T47D (cell line): Measurements from ENCODE around the gene SCGB3A1.

Experiments used
- DNase-seq, 2 experiments: peaks; one replicate each; pipeline versions ENCODE4 v3.0.0 to v3.0.0-alpha.2; 2011 to 2012; ENCODE audit warnings: low read depth in 1 of 2, low spot score in 1 of 2
- JUND ChIP-seq: IDR thresholded peaks from 2 replicates; pipeline ENCODE4 v1.6.1; 2012; ENCODE audit warnings: low read depth
- in situ Hi-C: cut with HindIII; loops from 2 replicates; pipeline ENCODE4 v1.10.0; 2016; ENCODE audit warnings: low sequenced_read_pairs, low pct_unique_long_range_greater_than_20kb

SCGB3A1 gene

GRCh38 chr5:180607861-180608571 is 16.7 kb upstream of the SCGB3A1 start:
- TF ChIP-seq JUND = no peak
- DNase-seq = no peak
- in situ Hi-C loops = no loop called here

DNA sequence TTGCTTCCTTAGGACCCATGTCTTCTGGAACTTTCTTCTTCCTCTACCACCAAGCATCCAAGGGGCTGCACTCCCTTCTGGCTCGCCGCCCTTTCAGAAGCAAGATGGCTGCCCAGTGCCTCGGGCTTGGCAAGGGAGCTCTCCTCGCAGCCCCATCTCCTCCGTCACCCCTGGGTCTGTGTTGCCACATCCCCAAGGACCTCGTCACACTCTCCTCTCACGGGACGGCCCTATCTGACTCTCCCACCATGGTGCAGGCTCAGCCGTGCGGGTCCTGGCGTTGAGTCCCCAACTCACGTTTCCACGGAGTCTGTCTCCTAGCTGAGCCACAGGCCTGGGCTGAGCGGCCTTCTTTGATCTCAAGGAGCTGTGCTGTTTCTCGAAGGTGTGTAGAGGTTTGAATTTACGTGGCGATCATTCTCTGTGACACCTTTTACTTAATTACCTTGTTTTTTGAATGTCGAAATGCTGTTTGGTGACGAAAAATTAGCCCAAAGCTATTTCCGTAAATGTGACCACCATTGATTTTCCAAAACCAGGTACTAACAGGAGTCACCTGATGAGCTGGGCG is 15.0 kb upstream of the SCGB3A1 start:
- no peak for TF ChIP-seq JUND
- peak in 1 of 2 experiments; percentile 0 for DNase-seq
- in situ Hi-C loops = no loop called here

GRCh38 chr5:180605554-180606214 is 14.4 kb upstream of the SCGB3A1 start:
- in situ Hi-C loops = no loop called here
- no peak for TF ChIP-seq JUND
- peak; percentile 82 to 95 for DNase-seq

DNA sequence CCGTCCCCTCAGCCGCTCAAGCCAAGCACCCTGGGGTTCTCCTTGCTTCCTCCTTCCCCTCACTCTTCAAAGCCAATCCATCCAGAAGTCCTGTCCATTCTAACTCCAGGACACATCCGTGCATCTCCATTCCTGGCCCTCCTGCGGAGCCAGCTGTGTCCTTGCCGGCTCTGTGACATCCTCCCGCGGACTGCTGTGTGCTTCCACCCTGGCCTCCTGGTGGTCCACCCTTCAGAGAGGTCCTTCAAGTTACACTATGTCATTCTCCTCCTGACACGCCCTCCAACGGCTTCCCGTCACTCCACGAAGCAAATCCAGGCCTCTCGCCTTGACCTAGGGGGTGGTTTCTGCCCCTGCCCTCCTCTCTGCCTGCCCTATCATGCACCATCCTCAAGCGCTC is 13.0 kb upstream of the SCGB3A1 start:
- TF ChIP-seq JUND = no peak
- in situ Hi-C loops = no loop called here
- DNase-seq = peak in 1 of 2 experiments; percentile 1

DNA sequence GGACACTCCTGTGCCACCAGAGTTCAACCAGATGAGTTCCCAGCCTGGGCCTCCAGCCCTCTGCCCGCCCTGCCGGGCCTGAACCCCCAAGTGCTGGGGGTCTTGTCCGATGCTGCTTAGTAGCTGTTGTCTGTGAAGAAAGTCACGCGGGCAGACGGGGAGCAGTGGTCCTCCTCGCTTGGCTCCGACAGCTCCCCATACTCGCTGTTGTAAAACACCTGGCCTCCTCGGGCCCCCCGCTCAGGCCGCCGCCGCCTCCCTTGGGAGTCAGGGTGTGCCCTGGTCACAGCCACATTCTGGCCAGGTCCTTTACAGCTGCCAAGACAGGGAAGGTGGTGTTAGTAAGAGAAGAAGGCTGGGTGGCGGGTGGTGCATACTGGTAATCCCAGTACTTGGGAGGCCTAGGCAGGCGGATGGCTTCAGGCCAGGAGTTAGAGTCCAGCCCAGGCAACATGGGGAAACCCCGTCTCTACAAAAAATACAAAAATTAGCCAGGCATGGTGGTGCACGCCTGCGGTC is 11.8 kb upstream of the SCGB3A1 start:
- TF ChIP-seq JUND = no peak
- peak in 1 of 2 experiments; percentile 0 for DNase-seq
- in situ Hi-C loops = no loop called here

DNA sequence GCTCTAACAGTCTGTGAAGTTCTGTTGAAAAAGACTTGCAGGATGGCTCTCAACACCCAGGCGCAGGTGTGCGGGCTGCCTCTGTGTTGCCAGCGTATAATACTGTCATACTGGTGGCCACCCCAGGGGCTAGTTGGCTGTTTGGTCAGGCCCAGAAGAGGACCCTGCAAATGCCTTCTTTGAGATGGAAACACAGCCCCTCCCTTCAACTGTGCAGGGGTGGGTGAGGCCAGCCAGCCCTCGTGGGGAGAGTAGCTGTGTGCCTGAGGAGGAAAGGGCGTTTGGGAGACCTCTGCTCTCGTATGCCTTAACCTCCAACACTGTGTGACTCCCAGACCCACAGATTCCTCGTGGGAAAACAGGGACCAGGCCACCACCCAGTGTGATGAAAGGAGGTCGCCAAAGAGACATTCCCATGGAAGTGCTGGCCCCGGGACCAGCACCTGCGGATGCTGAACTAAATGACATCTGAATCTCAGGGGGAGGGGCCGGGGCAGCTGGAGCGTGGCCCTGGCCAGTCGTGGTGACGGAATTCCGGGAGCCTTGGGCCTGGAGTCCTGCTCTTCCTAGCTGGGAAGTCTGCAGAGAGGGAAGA is 11.3 kb upstream of the SCGB3A1 start:
- peak in 1 of 2 experiments; percentile 13 for DNase-seq
- in situ Hi-C loops = no loop called here
- TF ChIP-seq JUND = no peak

- no peak for DNase-seq
- in situ Hi-C loops = no loop called here
- TF ChIP-seq JUND = no peak
These were observed 10.5 kb upstream of the SCGB3A1 start for GRCh38 chr5:180601591-180602480.

DNA sequence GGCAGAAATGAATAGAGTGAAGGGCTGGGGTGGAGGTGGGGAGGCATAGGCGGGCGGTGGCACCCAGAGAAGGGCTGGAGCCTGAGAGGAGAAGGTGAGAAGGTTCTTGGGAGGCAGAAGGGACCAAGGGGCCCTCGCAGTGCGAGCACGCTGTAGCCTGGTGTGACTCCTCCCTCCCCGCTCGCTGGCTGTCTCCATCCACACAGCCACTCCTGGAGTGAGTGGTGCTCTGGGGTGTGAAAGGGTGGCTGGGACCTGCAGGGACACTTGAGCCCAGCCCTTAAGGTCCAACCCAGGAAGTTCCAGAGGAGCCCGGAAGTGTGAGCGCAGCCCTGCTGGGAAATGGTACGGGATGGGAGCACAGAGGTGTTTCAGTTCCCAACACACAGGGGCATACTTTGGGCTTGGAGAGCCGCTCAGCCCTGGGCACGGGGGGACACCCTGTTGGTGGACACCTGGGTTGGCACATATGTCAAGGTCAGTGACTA is 9.3 kb upstream of the SCGB3A1 start:
- no peak for DNase-seq
- no peak for TF ChIP-seq JUND
- in situ Hi-C loops = no loop called here

GRCh38 chr5:180599981-180600553 is 8.8 kb upstream of the SCGB3A1 start:
- no peak for TF ChIP-seq JUND
- DNase-seq = no peak
- in situ Hi-C loops = no loop called here

GRCh38 chr5:180599590-180599914 is 8.3 kb upstream of the SCGB3A1 start:
- DNase-seq = no peak
- no peak for TF ChIP-seq JUND
- in situ Hi-C loops = no loop called here

DNA sequence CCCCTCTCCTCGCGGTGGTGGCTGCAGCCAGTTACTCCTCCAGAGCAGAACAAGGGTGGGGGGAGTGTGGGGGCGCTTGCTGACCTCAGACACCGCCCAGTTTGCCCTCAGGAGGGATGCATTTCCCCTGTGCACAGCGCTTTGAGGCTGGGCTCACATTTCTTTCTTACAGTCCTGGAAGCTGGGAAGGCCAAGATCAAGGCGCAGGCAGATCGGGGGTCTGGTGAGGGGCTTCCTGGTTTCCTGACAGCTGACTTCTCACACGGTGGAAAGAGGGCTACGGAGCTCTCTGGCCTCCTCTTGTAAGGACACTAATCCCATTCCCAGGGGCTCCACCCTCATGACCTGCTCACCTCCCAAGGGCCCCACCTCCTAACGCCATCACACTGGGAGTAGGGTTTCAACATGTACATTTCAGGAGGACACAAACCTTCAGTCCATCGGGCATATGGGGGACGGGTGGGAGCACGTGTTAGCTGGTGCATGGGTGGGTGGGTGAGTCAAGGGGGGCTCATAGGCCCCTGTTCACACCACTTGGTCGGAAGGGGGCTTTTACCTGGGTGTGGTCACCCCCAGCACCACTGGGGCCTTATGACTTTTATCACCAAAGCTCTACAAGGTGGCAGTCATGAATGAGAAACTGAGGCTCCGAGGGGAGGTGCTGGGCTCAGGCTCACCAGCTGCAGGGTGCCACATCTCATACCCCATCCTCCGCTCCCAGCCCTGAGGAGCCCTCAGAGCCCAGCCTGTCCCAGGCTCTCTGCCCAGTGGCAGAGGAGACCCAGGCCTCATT is 7.7 kb upstream of the SCGB3A1 start:
- no peak for TF ChIP-seq JUND
- DNase-seq = no peak
- in situ Hi-C loops = no loop called here
